ENCODE data around the gene DHPS.
A peak's percentile ranks its signal among the peaks of the same experiment; 100 is the strongest.
"Not testable (repeated sequence)": the region's sequence is repeated elsewhere in the genome, so short reads cannot be mapped to it uniquely, and the experiment has no call there.

The DHPS gene

GRCh38 chr19:12680034-12680433 is 1.6 kb downstream of the DHPS start:
- intact Hi-C loops (cut with DNase I): loop anchor here (5.0 kb wide), 1 partner anchor 128 kb away; the partner anchor contains the start of gene ZNF564
- DNase-seq: no peak

DNA sequence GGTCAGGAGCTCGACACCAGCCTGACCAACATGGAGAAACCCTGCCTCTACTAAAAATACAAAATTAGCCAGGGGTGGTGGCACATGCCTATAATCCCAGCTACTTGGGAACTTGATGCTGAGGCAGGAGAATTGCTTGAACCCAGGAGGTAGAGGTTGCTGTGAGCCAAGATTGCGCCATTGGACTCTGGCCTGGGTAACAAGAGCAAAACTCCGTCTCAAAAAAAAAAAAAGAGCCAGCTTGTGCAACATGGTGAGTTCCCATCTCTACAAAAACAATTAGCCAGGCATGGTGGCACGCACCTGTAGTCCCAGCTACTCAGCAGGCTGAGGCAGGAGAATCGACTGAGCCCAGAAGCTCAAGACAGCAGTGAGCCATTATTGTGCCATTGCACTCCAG is 3.6 kb downstream of the DHPS start:
- intact Hi-C loops (cut with DNase I); DNase-seq: not testable (repeated sequence)

DNA sequence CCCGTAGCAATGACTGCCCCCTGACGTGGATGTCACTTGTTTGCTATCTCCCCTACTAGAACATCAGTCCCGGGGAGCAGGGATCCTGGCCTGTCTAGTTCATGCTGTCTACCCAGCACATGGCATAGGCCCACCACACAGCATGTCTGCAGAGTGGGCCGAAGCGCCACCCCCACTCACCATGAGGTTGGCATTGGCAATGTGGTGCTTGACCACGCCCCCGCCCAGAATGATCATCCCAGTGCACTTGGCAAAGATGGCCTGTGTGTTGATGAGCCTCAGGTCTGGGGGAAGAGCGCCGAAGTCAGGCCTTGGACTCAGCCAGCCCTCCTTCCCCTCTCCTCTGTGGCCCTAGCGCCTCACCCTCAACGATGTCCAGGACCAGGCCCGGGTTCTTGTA is 4.8 kb downstream of the DHPS start:
- intact Hi-C loops (cut with DNase I): no loop called here
- DNase-seq: no peak

- intact Hi-C loops (cut with DNase I): no loop called here
- DNase-seq: peak; percentile 71 to 92 (median 83)
Observed at GRCh38 chr19:12676384-12676792, 5.3 kb downstream of the DHPS start.

GRCh38 chr19:12675940-12676339 is 5.7 kb downstream of the DHPS start:
- intact Hi-C loops (cut with DNase I): no loop called here
- DNase-seq: no peak

DNA sequence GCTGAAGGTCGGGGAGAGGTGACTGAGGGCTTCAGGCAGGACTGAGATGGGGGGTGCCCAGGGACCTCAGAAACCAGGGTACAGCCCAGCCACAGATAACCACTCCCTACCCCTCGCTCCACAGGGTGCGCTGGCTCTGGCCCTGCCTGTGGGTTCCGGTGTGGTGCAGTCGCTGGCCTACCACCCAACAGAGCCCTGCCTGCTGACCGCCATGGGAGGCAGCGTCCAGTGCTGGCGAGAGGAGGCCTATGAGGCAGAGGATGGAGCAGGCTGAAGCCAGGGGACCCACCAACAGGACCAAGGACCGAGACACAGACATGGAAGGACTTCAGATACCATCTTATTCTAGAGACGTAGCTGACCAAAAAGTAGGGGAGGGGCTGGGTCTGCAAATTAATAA is 6.3 kb downstream of the DHPS start:
- DNase-seq: no peak
- intact Hi-C loops (cut with DNase I): no loop called here

DNA sequence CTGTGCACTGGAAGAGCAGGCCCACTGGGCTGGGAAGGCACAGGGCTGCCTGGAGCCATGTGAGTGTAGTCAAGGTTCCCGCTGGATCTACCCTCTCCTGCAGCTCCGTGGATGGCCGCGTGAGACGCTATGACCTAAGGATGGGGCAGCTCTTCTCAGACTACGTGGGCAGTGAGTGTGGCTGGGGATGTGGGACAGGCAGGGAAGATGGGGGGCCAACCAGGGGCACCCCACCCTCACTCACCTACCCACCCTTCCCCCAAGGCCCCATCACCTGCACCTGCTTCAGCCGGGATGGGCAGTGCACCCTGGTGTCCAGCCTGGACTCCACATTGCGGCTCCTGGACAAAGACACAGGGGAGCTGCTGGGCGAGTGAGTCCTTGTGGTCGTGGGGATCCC is 8.9 kb downstream of the DHPS start:
- intact Hi-C loops (cut with DNase I): no loop called here
- DNase-seq: no peak

DNA sequence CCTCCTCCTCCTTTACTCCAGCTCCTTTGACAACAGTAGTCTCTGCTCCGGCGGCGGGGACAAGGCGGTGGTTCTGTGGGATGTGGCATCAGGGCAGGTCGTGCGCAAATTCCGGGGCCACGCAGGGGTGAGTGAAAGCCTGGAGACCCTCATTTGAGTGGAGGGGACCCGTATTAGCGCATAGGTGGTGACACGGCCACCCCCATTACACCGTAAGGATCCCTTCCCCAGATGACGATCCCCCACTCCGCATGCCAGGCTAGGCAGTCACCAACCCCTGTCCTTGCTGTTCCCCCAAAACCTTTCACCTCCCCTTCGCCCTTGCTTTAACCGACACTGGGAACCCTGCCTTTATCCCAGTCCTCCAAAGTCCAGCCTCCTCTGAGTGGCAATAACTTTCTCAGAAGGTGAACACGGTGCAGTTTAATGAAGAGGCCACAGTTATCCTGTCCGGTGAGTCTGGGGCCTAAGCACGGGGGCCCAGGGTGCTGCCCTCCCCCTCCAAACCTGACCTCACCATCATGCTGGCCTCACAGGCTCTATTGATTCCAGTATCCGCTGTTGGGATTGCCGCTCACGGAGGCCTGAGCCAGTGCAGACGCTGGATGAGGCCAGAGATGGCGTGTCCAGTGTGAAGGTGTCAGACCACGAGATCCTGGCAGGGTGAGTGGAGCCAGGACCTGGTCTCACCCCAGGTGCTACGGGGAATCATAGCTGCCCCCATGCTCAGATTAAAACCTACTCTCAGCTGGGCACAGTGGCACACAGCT is 11.3 kb downstream of the DHPS start:
- DNase-seq: peak in 3 of 42 donors; percentile 17 to 33 (median 28)
- intact Hi-C loops (cut with DNase I): no loop called here

DNA sequence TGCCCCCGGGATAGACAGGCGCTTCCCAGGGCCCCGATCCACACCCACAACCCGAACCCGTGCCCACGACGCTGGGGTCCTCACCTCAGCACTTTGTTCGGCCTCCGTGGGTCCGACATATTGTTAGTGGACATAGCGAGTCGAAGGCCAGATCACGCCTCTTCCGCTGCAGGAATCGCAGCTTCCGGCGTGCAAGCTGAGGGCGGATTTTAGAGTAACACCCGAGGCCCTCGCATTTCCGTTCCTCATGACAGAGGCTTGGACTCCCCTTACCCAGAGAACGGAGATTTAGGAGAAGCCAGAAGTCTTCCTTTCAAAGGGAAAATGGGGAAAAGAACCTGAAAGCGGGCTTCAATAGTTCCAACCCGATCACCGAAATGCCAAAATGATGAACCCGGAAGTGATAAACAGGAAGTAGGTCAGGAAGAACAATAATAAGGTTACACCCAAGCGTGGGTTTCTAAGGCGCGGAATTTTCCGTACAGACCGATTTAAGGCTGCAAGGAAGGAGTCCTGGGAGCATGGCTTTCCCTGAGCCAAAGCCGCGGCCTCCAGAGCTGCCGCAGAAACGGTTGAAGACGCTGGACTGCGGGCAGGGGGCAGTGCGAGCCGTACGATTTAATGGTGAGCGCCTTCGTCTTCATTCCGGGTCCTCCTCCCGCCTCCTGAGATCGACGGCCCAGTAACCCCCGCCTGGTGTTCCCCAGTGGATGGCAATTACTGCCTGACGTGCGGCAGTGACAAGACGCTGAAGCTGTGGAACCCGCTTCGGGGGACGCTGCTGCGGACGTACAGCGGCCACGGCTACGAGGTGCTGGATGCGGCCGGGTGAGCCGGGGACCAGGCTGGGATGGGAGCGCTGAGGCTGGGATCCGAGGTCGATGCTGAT is 12.2 kb downstream of the DHPS start:
- peak; percentile 68 to 93 (median 84) for DNase-seq
- intact Hi-C loops (cut with DNase I): loop anchor here (10.0 kb wide), 1 partner anchor 105 kb away; no protein-coding TSS in a partner anchor

- DNase-seq: peak; percentile 40 to 89 (median 62)
- intact Hi-C loops (cut with DNase I): loop anchor here (10.0 kb wide), 1 partner anchor 104 kb away; no protein-coding TSS in a partner anchor
Observed at GRCh38 chr19:12668932-12669269, 12.8 kb downstream of the DHPS start.

- intact Hi-C loops (cut with DNase I): loop anchor here (10.0 kb wide), 1 partner anchor 104 kb away; no protein-coding TSS in a partner anchor
- no peak for DNase-seq
Observed at GRCh38 chr19:12668346-12668745, 13.3 kb downstream of the DHPS start.

- no peak for DNase-seq
- intact Hi-C loops (cut with DNase I): loop anchor here (10.0 kb wide), 1 partner anchor 103 kb away; no protein-coding TSS in a partner anchor
Observed at GRCh38 chr19:12667731-12668302, 13.9 kb downstream of the DHPS start.

- peak; percentile 15 to 88 (median 76) for DNase-seq
- intact Hi-C loops (cut with DNase I): loop anchor here (10.0 kb wide), 1 partner anchor 102 kb away; no protein-coding TSS in a partner anchor
Observed at GRCh38 chr19:12666265-12667048, 15.2 kb downstream of the DHPS start, which contains the start of the genes MAN2B1 and WDR83. Gene MAN2B1 (minus strand): TSS chr19:12666742. CDS start chr19:12666701, 41 bp downstream. Gene WDR83 (plus strand): TSS chr19:12666807. CDS start chr19:12669791, 2,984 bp downstream.

- DNase-seq: no peak
- intact Hi-C loops (cut with DNase I): loop anchor here (10.0 kb wide), 1 partner anchor 101 kb away; no protein-coding TSS in a partner anchor
Observed at GRCh38 chr19:12665671-12666264, 15.9 kb downstream of the DHPS start.

- intact Hi-C loops (cut with DNase I): loop anchor here (10.0 kb wide), 1 partner anchor 100 kb away; no protein-coding TSS in a partner anchor
- DNase-seq: peak in 34 of 42 donors; percentile 20 to 69 (median 45)
Observed at GRCh38 chr19:12665281-12665573, 16.5 kb downstream of the DHPS start.

- intact Hi-C loops (cut with DNase I): loop anchor here (10.0 kb wide), 1 partner anchor 100 kb away; no protein-coding TSS in a partner anchor
- DNase-seq: no peak
Observed at GRCh38 chr19:12664406-12665280, 17.0 kb downstream of the DHPS start.

DNA sequence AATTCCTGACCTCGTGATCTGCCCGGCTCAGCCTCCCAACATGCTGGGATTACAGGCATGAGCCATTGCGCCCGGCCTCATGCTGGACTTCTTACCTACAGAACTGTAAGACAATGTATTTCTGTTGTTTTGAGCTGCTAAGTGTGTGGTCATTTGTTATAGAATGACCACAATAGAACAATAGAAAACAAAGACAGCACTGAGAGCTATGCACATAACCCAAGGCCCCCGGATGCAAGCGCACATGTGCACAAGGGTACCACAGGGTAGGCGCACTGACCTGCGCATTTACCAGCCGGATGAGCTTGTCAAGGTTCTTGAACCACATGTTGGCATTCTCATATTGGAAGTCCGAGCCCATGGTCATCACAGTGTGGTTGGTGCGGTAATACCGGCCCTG is 20.7 kb downstream of the DHPS start:
- intact Hi-C loops (cut with DNase I): loop anchor here (10.0 kb wide), 1 partner anchor 96 kb away; no protein-coding TSS in a partner anchor
- DNase-seq: peak in 10 of 42 donors; percentile 18 to 63 (median 40)

All from head of caudate nucleus (tissue), 42 donors.